ENCODE results near the gene USP9Y.

Gene USP9Y

GRCh38 chrY:12741414-12741813 lies 40.4 kb downstream of the USP9Y start:
- H3K4me2 ChIP-seq (ENCODE audit: insufficient read depth, low read length, poor library complexity, severe bottlenecking), result no peak overlapping the region
- H2AFZ ChIP-seq (ENCODE audit: low read length), result no peak overlapping the region
- H3K27me3 ChIP-seq (ENCODE audit: control insufficient read depth in 3 of 3, insufficient read depth in 3 of 3, low read depth in 1 of 3, low read length in 3 of 3), result no peaks in the 10 kb centered on the region
- H3K4me1 ChIP-seq (ENCODE audit: control insufficient read depth in 2 of 2, insufficient read depth in 1 of 2, low read depth in 1 of 2, low read length in 2 of 2), result no peaks in the 10 kb centered on the region
- no peak overlapping the region for H3K4ac ChIP-seq (ENCODE audit: low read length)
- H3K4me3 ChIP-seq (ENCODE audit: low read length in 2 of 2), result no peak overlapping the region
- H4K91ac ChIP-seq (ENCODE audit: low read depth, low read length, poor library complexity), result no peak overlapping the region
- H3K79me1 ChIP-seq (ENCODE audit: low read depth, low read length), result no peaks in the 10 kb centered on the region
- no CpG with 5 or more reads among the region's 2 CpGs for WGBS, 2 donors (ENCODE audit: extremely low coverage in 2 of 2, insufficient read length in 2 of 2, insufficient replicate concordance in 1 of 2)
- H3K23ac ChIP-seq (ENCODE audit: low read depth, low read length, poor library complexity), result no peak overlapping the region
- no peaks in the 10 kb centered on the region for H3K36me3 ChIP-seq (replicated peaks in 1 of 2; ENCODE audit: control insufficient read depth in 2 of 2, insufficient read depth in 2 of 2, low read length in 2 of 2)
- H3K9ac ChIP-seq (ENCODE audit: low read depth, low read length, poor library complexity), result no peak overlapping the region
- H3K14ac ChIP-seq (ENCODE audit: low read length), result no peak overlapping the region
- no peak overlapping the region for H2BK15ac ChIP-seq (ENCODE audit: low read length)
- DNase-seq (ENCODE audit: low spot score), result no peak
- no peak overlapping the region for H2BK120ac ChIP-seq (ENCODE audit: low read depth, low read length)
- H3K9me3 ChIP-seq (replicated peaks in 1 of 2; ENCODE audit: control insufficient read depth in 2 of 2, insufficient read depth in 1 of 2, low read depth in 1 of 2, low read length in 2 of 2), result no peaks in the 10 kb centered on the region
- H4K8ac ChIP-seq (ENCODE audit: low read depth, low read length), result no peak overlapping the region
- H3K18ac ChIP-seq (ENCODE audit: low read length), result no peak overlapping the region
- H2BK12ac ChIP-seq (ENCODE audit: low read length), result no peak overlapping the region
- no peak overlapping the region for H2AK5ac ChIP-seq (ENCODE audit: low read depth, low read length)
- no peak overlapping the region for H2BK5ac ChIP-seq (ENCODE audit: low read length)
- H3K27ac ChIP-seq (replicated peaks; ENCODE audit: low read length), result no peak overlapping the region

GRCh38 chrY:12742725-12743124 lies 41.7 kb downstream of the USP9Y start:
- H3K4me1 ChIP-seq (ENCODE audit: control insufficient read depth in 2 of 2, insufficient read depth in 1 of 2, low read depth in 1 of 2, low read length in 2 of 2), result no peaks in the 10 kb centered on the region
- no CpG with 5 or more reads among the region's 4 CpGs for WGBS, 2 donors (ENCODE audit: extremely low coverage in 2 of 2, insufficient read length in 2 of 2, insufficient replicate concordance in 1 of 2)
- no peak overlapping the region for H2AK5ac ChIP-seq (ENCODE audit: low read depth, low read length)
- H3K23ac ChIP-seq (ENCODE audit: low read depth, low read length, poor library complexity), result no peak overlapping the region
- H4K8ac ChIP-seq (ENCODE audit: low read depth, low read length), result no peak overlapping the region
- H2BK12ac ChIP-seq (ENCODE audit: low read length), result no peak overlapping the region
- no peak overlapping the region for H3K18ac ChIP-seq (ENCODE audit: low read length)
- no peak overlapping the region for H3K14ac ChIP-seq (ENCODE audit: low read length)
- H3K36me3 ChIP-seq (replicated peaks in 1 of 2; ENCODE audit: control insufficient read depth in 2 of 2, insufficient read depth in 2 of 2, low read length in 2 of 2), result no peaks in the 10 kb centered on the region
- H2AFZ ChIP-seq (ENCODE audit: low read length), result no peak overlapping the region
- H3K9me3 ChIP-seq (replicated peaks in 1 of 2; ENCODE audit: control insufficient read depth in 2 of 2, insufficient read depth in 1 of 2, low read depth in 1 of 2, low read length in 2 of 2), result no peaks in the 10 kb centered on the region
- H2BK15ac ChIP-seq (ENCODE audit: low read length), result no peak overlapping the region
- no peak overlapping the region for H2BK5ac ChIP-seq (ENCODE audit: low read length)
- H3K27me3 ChIP-seq (ENCODE audit: control insufficient read depth in 3 of 3, insufficient read depth in 3 of 3, low read depth in 1 of 3, low read length in 3 of 3), result no peaks in the 10 kb centered on the region
- H3K79me1 ChIP-seq (ENCODE audit: low read depth, low read length), result no peaks in the 10 kb centered on the region
- DNase-seq (ENCODE audit: low spot score), result no peak
- no peak overlapping the region for H3K4ac ChIP-seq (ENCODE audit: low read length)
- H3K4me2 ChIP-seq (ENCODE audit: insufficient read depth, low read length, poor library complexity, severe bottlenecking), result no peak overlapping the region
- no peak overlapping the region for H3K4me3 ChIP-seq (ENCODE audit: low read length in 2 of 2)
- no peak overlapping the region for H3K27ac ChIP-seq (replicated peaks; ENCODE audit: low read length)
- H4K91ac ChIP-seq (ENCODE audit: low read depth, low read length, poor library complexity), result no peak overlapping the region
- H3K9ac ChIP-seq (ENCODE audit: low read depth, low read length, poor library complexity), result no peak overlapping the region
- no peak overlapping the region for H2BK120ac ChIP-seq (ENCODE audit: low read depth, low read length)

DNA sequence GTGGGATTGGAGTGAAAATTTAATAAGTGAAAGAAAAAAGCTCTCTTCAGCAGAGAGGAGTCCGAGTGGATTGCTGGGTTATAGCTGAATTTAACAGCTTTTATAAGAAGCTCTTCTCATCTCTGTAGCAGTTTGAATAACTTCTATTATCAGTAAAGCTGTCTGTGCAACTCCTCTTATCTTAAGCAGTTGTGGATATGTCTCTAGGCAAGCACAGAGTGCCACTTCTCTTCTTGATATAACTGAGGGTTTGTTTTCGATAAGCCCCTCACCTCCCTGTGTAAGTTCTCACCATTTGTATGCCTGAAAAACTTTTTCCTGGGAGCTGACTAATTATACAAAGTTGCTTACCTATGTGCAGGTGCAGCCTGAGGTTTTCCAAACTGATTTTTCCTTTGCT lies 43.1 kb downstream of the USP9Y start:
- H3K79me1 ChIP-seq (ENCODE audit: low read depth, low read length), result no peaks in the 10 kb centered on the region
- H3K4me2 ChIP-seq (ENCODE audit: insufficient read depth, low read length, poor library complexity, severe bottlenecking), result no peak overlapping the region
- H3K9ac ChIP-seq (ENCODE audit: low read depth, low read length, poor library complexity), result no peak overlapping the region
- no peaks in the 10 kb centered on the region for H3K27me3 ChIP-seq (ENCODE audit: control insufficient read depth in 3 of 3, insufficient read depth in 3 of 3, low read depth in 1 of 3, low read length in 3 of 3)
- no peak overlapping the region for H3K4ac ChIP-seq (ENCODE audit: low read length)
- H3K36me3 ChIP-seq (replicated peaks in 1 of 2; ENCODE audit: control insufficient read depth in 2 of 2, insufficient read depth in 2 of 2, low read length in 2 of 2), result no peaks in the 10 kb centered on the region
- H2BK120ac ChIP-seq (ENCODE audit: low read depth, low read length), result no peak overlapping the region
- no peak overlapping the region for H2AK5ac ChIP-seq (ENCODE audit: low read depth, low read length)
- no peak overlapping the region for H3K23ac ChIP-seq (ENCODE audit: low read depth, low read length, poor library complexity)
- WGBS, 2 donors (ENCODE audit: extremely low coverage in 2 of 2, insufficient read length in 2 of 2, insufficient replicate concordance in 1 of 2), result no CpG with 5 or more reads among the region's 2 CpGs
- no peak overlapping the region for H3K14ac ChIP-seq (ENCODE audit: low read length)
- H2BK15ac ChIP-seq (ENCODE audit: low read length), result no peak overlapping the region
- no peak overlapping the region for H2AFZ ChIP-seq (ENCODE audit: low read length)
- H3K18ac ChIP-seq (ENCODE audit: low read length), result no peak overlapping the region
- no peak overlapping the region for H2BK12ac ChIP-seq (ENCODE audit: low read length)
- no peak overlapping the region for H3K4me3 ChIP-seq (ENCODE audit: low read length in 2 of 2)
- H3K9me3 ChIP-seq (replicated peaks in 1 of 2; ENCODE audit: control insufficient read depth in 2 of 2, insufficient read depth in 1 of 2, low read depth in 1 of 2, low read length in 2 of 2), result no peaks in the 10 kb centered on the region
- no peak for DNase-seq (ENCODE audit: low spot score)
- no peak overlapping the region for H4K8ac ChIP-seq (ENCODE audit: low read depth, low read length)
- no peak overlapping the region for H2BK5ac ChIP-seq (ENCODE audit: low read length)
- no peak overlapping the region for H3K27ac ChIP-seq (replicated peaks; ENCODE audit: low read length)
- H4K91ac ChIP-seq (ENCODE audit: low read depth, low read length, poor library complexity), result no peak overlapping the region
- H3K4me1 ChIP-seq (ENCODE audit: control insufficient read depth in 2 of 2, insufficient read depth in 1 of 2, low read depth in 1 of 2, low read length in 2 of 2), result no peaks in the 10 kb centered on the region

GRCh38 chrY:12749293-12749692 lies 48.3 kb downstream of the USP9Y start:
- H3K18ac ChIP-seq (ENCODE audit: low read length), result no peak overlapping the region
- H3K36me3 ChIP-seq (replicated peaks in 1 of 2; ENCODE audit: control insufficient read depth in 2 of 2, insufficient read depth in 2 of 2, low read length in 2 of 2), result no peaks in the 10 kb centered on the region
- no peak overlapping the region for H3K23ac ChIP-seq (ENCODE audit: low read depth, low read length, poor library complexity)
- H2BK15ac ChIP-seq (ENCODE audit: low read length), result no peak overlapping the region
- no peak overlapping the region for H3K4ac ChIP-seq (ENCODE audit: low read length)
- no peaks in the 10 kb centered on the region for H3K27me3 ChIP-seq (ENCODE audit: control insufficient read depth in 3 of 3, insufficient read depth in 3 of 3, low read depth in 1 of 3, low read length in 3 of 3)
- H3K9ac ChIP-seq (ENCODE audit: low read depth, low read length, poor library complexity), result no peak overlapping the region
- no peak overlapping the region for H2AFZ ChIP-seq (ENCODE audit: low read length)
- no peak overlapping the region for H2BK12ac ChIP-seq (ENCODE audit: low read length)
- no peak overlapping the region for H4K91ac ChIP-seq (ENCODE audit: low read depth, low read length, poor library complexity)
- no CpG with 5 or more reads among the region's 1 CpG for WGBS, 2 donors (ENCODE audit: extremely low coverage in 2 of 2, insufficient read length in 2 of 2, insufficient replicate concordance in 1 of 2)
- H2BK5ac ChIP-seq (ENCODE audit: low read length), result no peak overlapping the region
- H3K14ac ChIP-seq (ENCODE audit: low read length), result no peak overlapping the region
- DNase-seq (ENCODE audit: low spot score), result no peak
- H3K79me1 ChIP-seq (ENCODE audit: low read depth, low read length), result no peaks in the 10 kb centered on the region
- no peak overlapping the region for H3K4me2 ChIP-seq (ENCODE audit: insufficient read depth, low read length, poor library complexity, severe bottlenecking)
- no peaks in the 10 kb centered on the region for H3K9me3 ChIP-seq (replicated peaks in 1 of 2; ENCODE audit: control insufficient read depth in 2 of 2, insufficient read depth in 1 of 2, low read depth in 1 of 2, low read length in 2 of 2)
- no peak overlapping the region for H2AK5ac ChIP-seq (ENCODE audit: low read depth, low read length)
- H2BK120ac ChIP-seq (ENCODE audit: low read depth, low read length), result no peak overlapping the region
- no peaks in the 10 kb centered on the region for H3K4me1 ChIP-seq (ENCODE audit: control insufficient read depth in 2 of 2, insufficient read depth in 1 of 2, low read depth in 1 of 2, low read length in 2 of 2)
- H3K4me3 ChIP-seq (ENCODE audit: low read length in 2 of 2), result no peak overlapping the region
- no peak overlapping the region for H4K8ac ChIP-seq (ENCODE audit: low read depth, low read length)
- H3K27ac ChIP-seq (replicated peaks; ENCODE audit: low read length), result no peak overlapping the region

Measured in neuronal stem cell (in vitro differentiated cells).